ENCODE results near the gene SARM1. TPM values are rescaled to one million over a fixed set of nuclear protein-coding genes. Genes with fewer than 3 reads are reported as not detected.

SARM1 gene
- total and polyA plus RNA-seq, 2 donors (not counting 3 experiments of a cell fraction or from before 2014, with no cell fraction given), result 5.6 to 7.0 TPM

DNA sequence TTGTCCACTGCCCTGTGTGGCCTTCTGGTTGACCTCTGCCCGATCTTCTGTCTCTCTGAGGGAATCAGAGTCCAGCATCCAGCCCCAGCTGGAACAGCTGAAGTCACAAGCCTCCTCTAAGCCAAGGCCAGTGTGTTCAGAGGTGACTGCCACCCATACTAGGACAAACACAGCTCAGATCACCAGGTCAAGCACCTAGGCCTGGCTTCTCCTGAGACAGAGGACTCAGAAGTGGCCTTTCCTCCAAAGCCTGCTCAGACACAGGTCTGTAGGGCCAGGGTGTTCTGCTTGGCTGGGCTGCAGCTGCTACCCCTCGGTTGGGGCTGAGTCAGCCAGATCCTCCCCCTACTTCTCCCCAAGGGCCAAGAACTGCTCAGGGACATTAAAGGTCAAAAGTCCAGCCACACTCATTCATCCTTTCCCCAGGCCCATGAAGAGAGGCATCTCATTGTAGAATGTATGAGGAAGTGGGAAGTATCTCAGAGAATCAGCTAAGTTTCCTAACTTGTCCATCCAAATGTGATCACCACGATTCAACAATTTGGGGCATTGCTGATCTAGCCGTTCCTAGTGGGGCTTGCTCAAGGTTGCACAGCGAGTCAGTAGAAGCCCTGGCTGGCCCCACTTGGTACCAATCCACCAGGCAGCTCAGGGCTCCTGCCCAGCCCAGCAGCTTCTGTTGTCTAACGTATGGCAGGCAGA, 26.9 kb downstream of the SARM1 start:
- no peaks in the 10 kb centered on the region for H4K20me1 ChIP-seq (replicated peaks; ENCODE audit: control insufficient read depth, extremely low read depth, insufficient read depth, low read length)
- peaks cover 10% of the 10 kb centered on the region for H3K4me1 ChIP-seq (ENCODE audit: control insufficient read depth, extremely low read depth, insufficient read depth, low read length)
- DNase-seq (ENCODE audit: low read depth, low spot score) (no peak), FAIRE-seq (no peak)
- no peaks in the 10 kb centered on the region for H3K27me3 ChIP-seq (ENCODE audit: control insufficient read depth in 2 of 2, insufficient read depth in 2 of 2, low read length in 2 of 2)
- H3K27ac ChIP-seq (ENCODE audit: insufficient read depth, low read depth, low read length), result no peak overlapping the region
- no peaks in the 10 kb centered on the region for H3K9me1 ChIP-seq (replicated peaks; ENCODE audit: control insufficient read depth, extremely low read depth, insufficient read depth, low read length)
- H3K79me2 ChIP-seq (ENCODE audit: control insufficient read depth, insufficient read depth, low read length), result no peaks in the 10 kb centered on the region
- ChIA-PET CTCF (interaction anchor here (3.0 kb wide), 1 partner anchor 18 kb away, joined by 11 read pairs; no protein-coding TSS in a partner anchor), POLR2A (no interaction called here)
- intact Hi-C loops (cut with micrococcal nuclease) (no loop called here), dilution Hi-C loops (cut with MboI; ENCODE audit: extremely low pct_ligation_motif_present, low sequenced_read_pairs) (no loop called here)
- no peaks in the 10 kb centered on the region for H3K9me3 ChIP-seq (replicated peaks; ENCODE audit: control insufficient read depth, insufficient read depth, low read length)
- TF ChIP-seq, protein P1, sequence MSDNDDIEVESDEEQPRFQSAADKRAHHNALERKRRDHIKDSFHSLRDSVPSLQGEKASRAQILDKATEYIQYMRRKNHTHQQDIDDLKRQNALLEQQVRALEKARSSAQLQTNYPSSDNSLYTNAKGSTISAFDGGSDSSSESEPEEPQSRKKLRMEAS (IDR thresholded peaks at IDR 0.05; ENCODE audit: insufficient read depth, insufficient read length), result no peak
- no peak for TF ChIP-seq GATA2 (IDR thresholded peaks at IDR 0.05; ENCODE audit: insufficient read depth, insufficient read length, low read depth, low read length)
- TF ChIP-seq CTCF (IDR thresholded peaks at IDR 0.05; ENCODE audit: extremely low read depth in 1 of 2, insufficient read depth in 1 of 2, low read depth in 1 of 2, low read length in 2 of 2), result no peak
- TF ChIP-seq JUN (IDR thresholded peaks at IDR 0.05; ENCODE audit: borderline replicate concordance, insufficient read depth, insufficient read length, low read depth), result no peak
- no TSS peak for BruUV-seq (replicated peaks)
- no peak overlapping the region for H3K4me3 ChIP-seq (replicated peaks in 1 of 3; ENCODE audit: insufficient read depth in 1 of 3, low read depth in 1 of 3, low read length in 3 of 3)
- H3K36me3 ChIP-seq (ENCODE audit: control insufficient read depth in 2 of 2, extremely low read depth in 1 of 2, insufficient read depth in 2 of 2, low read length in 2 of 2), result no peaks in the 10 kb centered on the region
- H3K9ac ChIP-seq (replicated peaks; ENCODE audit: extremely low read depth, insufficient read depth, low read length), result no peak overlapping the region
- H2AFZ ChIP-seq (ENCODE audit: low read depth, low read length), result no peak overlapping the region
- H3K4me2 ChIP-seq (ENCODE audit: insufficient read depth, low read length), result no peak overlapping the region
